Measurements from ENCODE around the gene SLC38A10. TPM values are rescaled to one million over a fixed set of nuclear protein-coding genes. Genes with fewer than 3 reads are reported as not detected.

The SLC38A10 gene
- total and polyA plus RNA-seq, 12 donors, result 17.6 to 190 (median 102) TPM

- intact Hi-C loops (cut with DNase I), result no loop called here
- no peaks in the 10 kb centered on the region for H3K9me3 ChIP-seq (replicated peaks in 1 of 3)
- H3K4me1 ChIP-seq (replicated peaks in 1 of 2), result peaks cover 9 to 19% of the 10 kb centered on the region in 2 donors
- no peaks in the 10 kb centered on the region for H3K36me3 ChIP-seq (replicated peaks in 1 of 2)
- DNase-seq, result no peak
- no peak overlapping the region for H3K4me3 ChIP-seq
- no peak for TF ChIP-seq POLR2A (IDR thresholded peaks at IDR 0.05)
- TF ChIP-seq CTCF (IDR thresholded peaks at IDR 0.05), result no peak
- H3K27ac ChIP-seq, result no peak overlapping the region
- H3K27me3 ChIP-seq, result no peaks in the 10 kb centered on the region
- WGBS, 4 donors, result 96 to 100% (median 97%) methylated on average over 1 to 7 of the region's 7 CpGs
These were observed 11.4 kb upstream of the SLC38A10 start for GRCh38 chr17:81306491-81306890.

GRCh38 chr17:81305051-81305630, 10.0 kb upstream of the SLC38A10 start:
- H3K4me3 ChIP-seq, result no peak overlapping the region
- intact Hi-C loops (cut with DNase I), result no loop called here
- H3K4me1 ChIP-seq (replicated peaks in 1 of 2), result peaks cover 9 to 15% of the 10 kb centered on the region in 2 donors
- no peak for TF ChIP-seq CTCF (IDR thresholded peaks at IDR 0.05)
- no peak for TF ChIP-seq POLR2A (IDR thresholded peaks at IDR 0.05)
- WGBS, 4 donors, result 87 to 92% (median 89%) methylated on average over 9 to 13 of the region's 13 CpGs
- no peaks in the 10 kb centered on the region for H3K36me3 ChIP-seq (replicated peaks in 1 of 2)
- H3K27ac ChIP-seq, result no peak overlapping the region
- no peaks in the 10 kb centered on the region for H3K9me3 ChIP-seq (replicated peaks in 1 of 3)
- H3K27me3 ChIP-seq, result no peaks in the 10 kb centered on the region
- DNase-seq, result no peak

- no peak overlapping the region for H3K27ac ChIP-seq
- peaks cover 1 to 8% of the 10 kb centered on the region in 2 donors for H3K4me1 ChIP-seq (replicated peaks in 1 of 2)
- H3K4me3 ChIP-seq, result no peak overlapping the region
- intact Hi-C loops (cut with DNase I), result no loop called here
- TF ChIP-seq CTCF (IDR thresholded peaks at IDR 0.05), result no peak
- no peak for TF ChIP-seq POLR2A (IDR thresholded peaks at IDR 0.05)
- no peak for DNase-seq
- no peaks in the 10 kb centered on the region for H3K27me3 ChIP-seq
- no peaks in the 10 kb centered on the region for H3K9me3 ChIP-seq (replicated peaks in 1 of 3)
- H3K36me3 ChIP-seq (replicated peaks in 1 of 2), result no peaks in the 10 kb centered on the region
- 88 to 92% (median 91%) methylated on average over 26 to 39 of the region's 39 CpGs for WGBS, 4 donors
These were observed 9.3 kb upstream of the SLC38A10 start for GRCh38 chr17:81304196-81305015.

- Histone ChIP-seq H3K36me3 (replicated peaks in 1 of 2) (no peaks in the 10 kb centered on the region), H3K4me1 (replicated peaks in 1 of 2) (no peaks in the 10 kb centered on the region), H3K9me3 (replicated peaks in 1 of 3) (no peaks in the 10 kb centered on the region), H3K27me3 (no peaks in the 10 kb centered on the region), H3K27ac (no peak overlapping the region), H3K4me3 (no peak overlapping the region)
- intact Hi-C loops (cut with DNase I), result no loop called here
- TF ChIP-seq CTCF (IDR thresholded peaks at IDR 0.05) (no peak), POLR2A (IDR thresholded peaks at IDR 0.05) (no peak)
- DNase-seq, result no peak
- 90 to 91% (median 90%) methylated on average over 2 to 11 of the region's 11 CpGs; no CpG with 5 or more reads in 1 of the 4 donors for WGBS, 4 donors
These were observed 8.3 kb upstream of the SLC38A10 start for GRCh38 chr17:81303385-81303784.
